A549 treated with GW870086 at 1 μM for 4 hours (cell line): ENCODE measurements around the gene UBQLN4. TPM values are rescaled to one million over a fixed set of nuclear protein-coding genes. Genes with fewer than 3 reads are reported as not detected.

Experiments
- total RNA-seq: library from RNA; stranded (reverse); fragments of 200-300 nt; extraction: Qiagen RNA extraction; gene quantifications from 5 replicates; pipeline ENCODE4 v1.2.3, GENCODE V29; 2022; ENCODE audit warnings: low read depth

The UBQLN4 gene
- 32.7 to 44.1 TPM (median 39.4 TPM) in 5 replicates for total RNA-seq

GRCh38 chr1:156053768-156054499, at the start of gene UBQLN4:
Gene UBQLN4, minus strand, starts transcription at chr1:156053798. Its CDS starts 97 bp downstream, at chr1:156053701.

GRCh38 chr1:156082309-156083091, 28.9 kb upstream of the UBQLN4 start, which contains the start of gene MEX3A:
Gene MEX3A, minus strand, starts transcription at chr1:156082465. Its CDS starts 467 bp downstream, at chr1:156081998.

GRCh38 chr1:156060937-156061636, 7.5 kb upstream of the UBQLN4 start, which contains the start of gene RAB25:
Gene RAB25, plus strand, starts transcription at chr1:156061160. Its CDS starts 241 bp downstream, at chr1:156061401.

GRCh38 chr1:156054500-156055280, 1.1 kb upstream of the UBQLN4 start, which contains the start of gene LAMTOR2:
Gene LAMTOR2, plus strand, starts transcription at chr1:156054782. Its CDS starts 108 bp downstream, at chr1:156054890.

GRCh38 chr1:156020293-156021092, 33.1 kb downstream of the UBQLN4 start, which contains the start of gene SSR2:
Gene SSR2, minus strand, starts transcription at chr1:156020951. Its CDS starts 784 bp downstream, at chr1:156020167.

Other genes starting within 250 kb of the UBQLN4 start
- 13.1 to 16.6 TPM (median 14.8 TPM) in 5 replicates for gene GON4L, start 196.6 kb downstream of the UBQLN4 start, total RNA-seq
- 1.0 to 1.3 TPM (median 1.1 TPM) in 5 replicates for gene SYT11, start 194.2 kb downstream of the UBQLN4 start, total RNA-seq
- gene RIT1, start 142.4 kb downstream of the UBQLN4 start, total RNA-seq: 21.5 to 24.8 TPM (median 22.5 TPM) in 5 replicates
- gene KHDC4, start 119.4 kb downstream of the UBQLN4 start, total RNA-seq: 20.1 to 26.0 TPM (median 23.3 TPM) in 5 replicates
- not detected in 5 replicates for gene RXFP4, start 112.2 kb downstream of the UBQLN4 start, total RNA-seq
- 37.0 to 47.9 TPM (median 45.4 TPM) in 5 replicates for gene ARHGEF2, start 75.3 kb downstream of the UBQLN4 start, total RNA-seq
- 260 to 269 TPM (median 265 TPM) in 5 replicates for gene SSR2, start 32.8 kb downstream of the UBQLN4 start, total RNA-seq
- 155 to 166 TPM (median 160 TPM) in 5 replicates for gene LAMTOR2, start 984 bp upstream of the UBQLN4 start, total RNA-seq
- gene RAB25, start 7.4 kb upstream of the UBQLN4 start, total RNA-seq: not detected in 5 replicates
- 0.98 to 2.3 TPM (median 1.8 TPM) in 5 replicates for gene MEX3A, start 28.7 kb upstream of the UBQLN4 start, total RNA-seq
- gene LMNA, start 60.9 kb upstream of the UBQLN4 start, total RNA-seq: 635 to 777 TPM (median 765 TPM) in 5 replicates
- 0.33 to 0.47 TPM (median 0.41 TPM) in 5 replicates for gene SEMA4A, start 99.8 kb upstream of the UBQLN4 start, total RNA-seq
- 26.0 to 29.3 TPM (median 27.2 TPM) in 5 replicates for gene SLC25A44, start 140.3 kb upstream of the UBQLN4 start, total RNA-seq
- gene PMF1, start 159.2 kb upstream of the UBQLN4 start, total RNA-seq: 55.2 to 64.4 TPM (median 59.5 TPM) in 5 replicates
- gene BGLAP, start 188.4 kb upstream of the UBQLN4 start, total RNA-seq: 0.23 to 1.0 TPM (median 0.61 TPM) in 4 of 5 replicates, not detected in the other
- gene PAQR6, start 194.3 kb upstream of the UBQLN4 start, total RNA-seq: 2.4 to 5.5 TPM (median 3.3 TPM) in 5 replicates
- gene SMG5, start 229.0 kb upstream of the UBQLN4 start, total RNA-seq: 40.9 to 46.9 TPM (median 43.9 TPM) in 5 replicates
- 6.0 to 7.9 TPM (median 7.5 TPM) in 5 replicates for gene TMEM79, start 230.5 kb upstream of the UBQLN4 start, total RNA-seq
- gene GLMP, start 241.9 kb upstream of the UBQLN4 start, total RNA-seq: 33.0 to 47.2 TPM (median 42.7 TPM) in 5 replicates
- not detected in 5 replicates for gene VHLL, start 245.5 kb upstream of the UBQLN4 start, total RNA-seq